HCT116 (cell line): ENCODE data around the gene CELF1. TPM values are rescaled to one million over a fixed set of nuclear protein-coding genes. Genes with fewer than 3 reads are reported as not detected.
A peak's percentile ranks its signal among the peaks of the same experiment; 100 is the strongest.

Experiments used
- ATAC-seq: fragments of 200-7000 bp; cut with Tn5 transposase; 2 replicates; pipeline ENCODE4 v1.9.1; 2020; ENCODE audit warnings: mild to moderate bottlenecking, moderate library complexity
- BruUV-seq: library from RNA; stranded (reverse); fragments of 400-500 nt; replicated peaks from 2 replicates; lab custom pipeline; 2021; lab: Mats Ljungman, UMichigan
- CTCF ChIA-PET: fragments of 300-600 bp; sonication (Branson Sonifier 250); formaldehyde crosslinking; loops from one replicate; lab custom pipeline; 2021; ENCODE audit warnings: antibody characterized with exemption; lab: Charles Lee
- POLR2A ChIA-PET: fragments of 300-600, 350-600 bp; sonication (Branson Sonifier 250); formaldehyde crosslinking; loops from one replicate; lab custom pipeline; 2021; ENCODE audit warnings: antibody characterized with exemption; lab: Charles Lee
- RAD21 ChIA-PET, 2 experiments: fragments of 300-600 bp; sonication (Branson Sonifier 250); formaldehyde crosslinking; loops; one replicate each; lab custom pipeline; 2023; ENCODE audit warnings: low total read pairs in 2 of 2; ENCODE audit not compliant: uncharacterized antibody in 2 of 2, unreplicated experiment in 2 of 2, low non-redundant PET in 1 of 2; lab: Charles Lee
- DNase-seq: peaks from one replicate; pipeline ENCODE4 v3.0.0-alpha.2; 2010; ENCODE audit warnings: low read depth, low spot score
- H2AFZ ChIP-seq: fragments of 200-600 bp; shearing (Covaris generic), sonication (generic); 2 replicates; pipeline ENCODE4 v1.6.1; 2017; ENCODE audit warnings: low read depth, mixed run types, mixed read lengths, antibody characterized with exemption, low read length; ENCODE audit not compliant: poor library complexity, severe bottlenecking
- H3K27ac ChIP-seq: 2 replicates; pipeline ENCODE4 v1.5.1; 2012; ENCODE audit warnings: low read depth, low read length
- H3K27me3 ChIP-seq: fragments of 200-600 bp; sonication (generic); 2 replicates; pipeline ENCODE4 v1.6.1; 2016; ENCODE audit warnings: mixed run types, low read length, mixed read lengths; ENCODE audit not compliant: insufficient read depth
- H3K36me3 ChIP-seq, 2 experiments: fragments of 200-500 bp in 1 of 2; fragments of 200-600 bp in 1 of 2; sonication (Bioruptor generic) in 1 of 2; sonication (generic) in 1 of 2; 2 replicates each; pipeline versions ENCODE4 v1.5.1 to v1.6.1; 2014 to 2016; ENCODE audit warnings: low read length in 2 of 2, inconsistent platforms in 1 of 2, mixed read lengths in 1 of 2, mixed run types in 1 of 2; ENCODE audit not compliant: insufficient read depth in 2 of 2, control insufficient read depth in 1 of 2
- H3K4me1 ChIP-seq, 2 experiments: fragments of 200-600 bp in 1 of 2; sonication (generic) in 1 of 2; 2 replicates each; pipeline versions ENCODE4 v1.5.1 to v1.6.1; 2012 to 2017; ENCODE audit warnings: low read length in 2 of 2, inconsistent platforms in 1 of 2, mild to moderate bottlenecking in 1 of 2, mixed read lengths in 1 of 2, mixed run types in 1 of 2, moderate library complexity in 1 of 2; ENCODE audit not compliant: insufficient read depth in 2 of 2, control insufficient read depth in 1 of 2
- H3K4me2 ChIP-seq: fragments of 200-600 bp; sonication (generic); 2 replicates; pipeline ENCODE4 v1.6.1; 2017; ENCODE audit warnings: mixed run types, low read length, mixed read lengths
- H3K4me3 ChIP-seq, 2 experiments: fragments of 200-600 bp in 1 of 2; sonication (generic) in 1 of 2; replicated peaks in 1 of 2; 2 replicates each; pipeline ENCODE4 v1.5.1; 2011 to 2016; ENCODE audit warnings: low read length in 2 of 2, control low read depth in 1 of 2, low read depth in 1 of 2, mild to moderate bottlenecking in 1 of 2, mixed read lengths in 1 of 2, mixed run types in 1 of 2
- H3K79me2 ChIP-seq: fragments of 200-600 bp; sonication (generic); 2 replicates; pipeline ENCODE4 v1.6.1; 2017; ENCODE audit warnings: mild to moderate bottlenecking, mixed run types, low read length, moderate library complexity, mixed read lengths; ENCODE audit not compliant: insufficient read depth
- H3K9ac ChIP-seq: fragments of 200-600 bp; sonication (generic); 2 replicates; pipeline ENCODE4 v1.6.1; 2016; ENCODE audit warnings: low read length, mixed read lengths
- H3K9me2 ChIP-seq: fragments of 200-600 bp; sonication (generic), shearing (Covaris generic); 2 replicates; pipeline ENCODE4 v1.6.1; 2017; ENCODE audit warnings: mixed run types, mild to moderate bottlenecking, moderate library complexity; ENCODE audit not compliant: insufficient read depth
- H3K9me3 ChIP-seq, 2 experiments: fragments of 200-500 bp in 1 of 2; fragments of 200-600 bp in 1 of 2; sonication (Bioruptor generic) in 1 of 2; sonication (generic) in 1 of 2; 2 replicates each; pipeline ENCODE4 v1.6.1; 2014 to 2017; ENCODE audit warnings: low read length in 2 of 2, mixed read lengths in 2 of 2, inconsistent platforms in 1 of 2, low read depth in 1 of 2, mild to moderate bottlenecking in 1 of 2, mixed run types in 1 of 2, moderate library complexity in 1 of 2; ENCODE audit not compliant: control insufficient read depth in 1 of 2, insufficient read depth in 1 of 2
- H4K20me1 ChIP-seq: fragments of 200-600 bp; sonication (generic), shearing (Covaris generic); 2 replicates; pipeline ENCODE4 v1.6.1; 2017; ENCODE audit warnings: mixed run types, mild to moderate bottlenecking, moderate library complexity; ENCODE audit not compliant: insufficient read depth
- EZH2 ChIP-seq: fragments of 200-600 bp; sonication (generic); IDR thresholded peaks from 2 replicates; pipeline ENCODE4 v1.6.1; 2017; ENCODE audit warnings: antibody characterized with exemption, mixed run types
- FOSL1 ChIP-seq: IDR thresholded peaks from 2 replicates; pipeline ENCODE4 v1.6.1; 2012; ENCODE audit warnings: low read depth
- MAX ChIP-seq: IDR thresholded peaks from 2 replicates; pipeline ENCODE4 v1.6.1; 2012
- RAD21 ChIP-seq: IDR thresholded peaks from 2 replicates; pipeline ENCODE4 v1.6.1; 2012; ENCODE audit warnings: low read depth, mild to moderate bottlenecking
- REST ChIP-seq: IDR thresholded peaks from 2 replicates; pipeline ENCODE4 v1.6.1; 2012; ENCODE audit warnings: low read depth
- SRF ChIP-seq: IDR thresholded peaks from 2 replicates; pipeline ENCODE4 v1.6.1; 2012; ENCODE audit warnings: low read depth
- TCF7L2 ChIP-seq: IDR thresholded peaks from 2 replicates; pipeline ENCODE4 v1.7.0; 2011; ENCODE audit warnings: borderline replicate concordance, inconsistent platforms; ENCODE audit not compliant: insufficient read depth, insufficient read length; ENCODE audit errors: extremely low read depth
- YY1 ChIP-seq: IDR thresholded peaks from 2 replicates; pipeline ENCODE4 v1.6.1; 2011; ENCODE audit warnings: low read length, low read depth, moderate library complexity, mild to moderate bottlenecking; ENCODE audit not compliant: insufficient replicate concordance; ENCODE audit errors: extremely low read depth
- ZBTB33 ChIP-seq: IDR thresholded peaks from 2 replicates; pipeline ENCODE4 v1.6.1; 2011; ENCODE audit warnings: mild to moderate bottlenecking, low read length, moderate library complexity; ENCODE audit not compliant: insufficient replicate concordance; ENCODE audit errors: extremely low read depth
- intact Hi-C: fragments of 100-400 bp; cut with micrococcal nuclease; formaldehyde crosslinking; loops from 2 replicates; pipeline ENCODE4 v1.10.0; 2022
- total RNA-seq: library from RNA; stranded (reverse); gene quantifications from one replicate; pipeline ENCODE4 v1.2.1, GENCODE V29; 2021; ENCODE audit not compliant: unreplicated experiment

Gene CELF1
- total RNA-seq, 1 experiment from 2014 or later = 133 TPM

GRCh38 chr11:47461876-47462275 is 91.1 kb downstream of the CELF1 start:
- Histone ChIP-seq H3K9me2 (no peaks in the 10 kb centered on the region), H4K20me1 (peaks cover 5% of the 10 kb centered on the region; the same call in 1 of the 2 replicates), H3K27ac (no peak overlapping the region), H3K36me3 (peaks cover 0 to 3% of the 10 kb centered on the region in 2 experiments; a peak in 1 of 4 replicates), H2AFZ (no peak overlapping the region), H3K4me3 (no peak overlapping the region), H3K9ac (no peak overlapping the region), H3K27me3 (no peaks in the 10 kb centered on the region), H3K4me1 (no peaks in the 10 kb centered on the region; a peak in 1 of 4 replicates), H3K79me2 (peaks cover 5% of the 10 kb centered on the region), H3K9me3 (no peaks in the 10 kb centered on the region), H3K4me2 (no peak overlapping the region)
- no peak for DNase-seq
- no TSS peak for BruUV-seq
- POLR2A ChIA-PET = no interaction called here
- RAD21 ChIA-PET = no interaction called here
- TF ChIP-seq ZBTB33 (no peak), EZH2 (no peak), TCF7L2 (no peak)
- CTCF ChIA-PET = no interaction called here
- no peak; the same call in 1 of the 2 replicates for ATAC-seq
- intact Hi-C loops = loop anchor here (10.0 kb wide), 1 partner anchor 153 kb away; no protein-coding TSS in a partner anchor

DNA sequence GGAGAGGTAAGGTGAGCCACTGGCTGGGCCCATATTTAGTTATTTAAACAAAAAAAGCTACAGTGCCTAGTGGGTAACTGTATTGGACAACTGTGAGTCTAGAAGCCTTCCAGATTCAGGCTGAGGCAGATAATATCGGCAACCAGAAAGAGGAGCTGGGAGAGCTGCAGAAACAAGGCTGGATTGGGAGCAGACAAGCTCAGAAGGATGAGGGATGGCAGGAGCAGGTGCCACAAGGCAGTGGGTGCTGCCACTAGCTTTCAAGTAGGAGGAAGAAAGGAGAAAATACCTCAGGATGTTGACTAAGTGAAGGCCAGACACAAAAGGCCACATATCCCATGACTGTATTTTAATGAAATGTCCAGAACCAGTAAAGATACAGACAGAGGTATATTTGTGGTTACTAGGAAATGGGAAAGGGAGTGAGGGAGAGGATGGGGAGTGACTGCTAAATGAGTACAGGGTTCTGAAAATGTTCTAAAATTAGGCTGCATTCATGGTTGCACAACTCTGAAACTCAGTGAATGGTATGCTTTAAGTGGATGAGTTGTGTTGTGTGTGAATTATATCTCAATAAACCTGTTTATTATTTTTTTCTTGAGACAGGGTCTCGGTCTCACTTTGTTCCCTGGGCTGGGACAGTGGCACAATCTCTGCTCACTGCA is 92.2 kb downstream of the CELF1 start:
- ATAC-seq (no peak), DNase-seq (no peak)
- Histone ChIP-seq H2AFZ (no peak overlapping the region), H3K4me3 (no peak overlapping the region), H3K27me3 (no peaks in the 10 kb centered on the region), H3K9me2 (no peaks in the 10 kb centered on the region), H3K79me2 (no peaks in the 10 kb centered on the region; the same call in 1 of the 2 replicates), H3K9me3 (no peaks in the 10 kb centered on the region), H3K9ac (no peak overlapping the region), H4K20me1 (peaks cover 5% of the 10 kb centered on the region; the same call in 1 of the 2 replicates), H3K36me3 (0 out of 4 replicates have a peak, but pooled peaks cover 0 to 3% of the 10 kb centered on the region in 2 experiments), H3K4me2 (no peak overlapping the region), H3K4me1 (no peaks in the 10 kb centered on the region), H3K27ac (no peak overlapping the region)
- ChIA-PET RAD21 (no interaction called here), CTCF (no interaction called here), POLR2A (no interaction called here)
- BruUV-seq = TSS peak; percentile 25
- intact Hi-C loops = loop anchor here (10.0 kb wide), 1 partner anchor 154 kb away; no protein-coding TSS in a partner anchor
- no peak for TF ChIP-seq SRF
- TF ChIP-seq TCF7L2 = no peak
- no peak for TF ChIP-seq FOSL1
- no peak for TF ChIP-seq ZBTB33
- TF ChIP-seq YY1 = no peak
- no peak for TF ChIP-seq MAX
- no peak for TF ChIP-seq REST
- no peak for TF ChIP-seq RAD21
